HepG2 (cell line): ENCODE results near the gene SP110. TPM values are rescaled to one million over a fixed set of nuclear protein-coding genes. Genes with fewer than 3 reads are reported as not detected.

Source experiments
- ARNTL ChIP-seq: sonication (generic); formaldehyde crosslinking; IDR thresholded peaks from 2 replicates; pipeline ENCODE4 v1.4.0; 2020; ENCODE audit warnings: mild to moderate bottlenecking, missing genetic modification reagents
- BRD4 ChIP-seq: sonication (generic); formaldehyde crosslinking; IDR thresholded peaks from 2 replicates; pipeline ENCODE4 v1.4.0; 2020; ENCODE audit warnings: missing genetic modification reagents
- KDM5A ChIP-seq: fragments of 200-600 bp; sonication (generic); IDR thresholded peaks from 2 replicates; pipeline ENCODE4 v1.7.0; 2018; ENCODE audit warnings: antibody characterized with exemption, mild to moderate bottlenecking, low read length, borderline replicate concordance
- KLF6 ChIP-seq: IDR thresholded peaks from 2 replicates; pipeline ENCODE4 v1.8.0; 2016; ENCODE audit warnings: missing biosample characterization, missing genetic modification reagents
- KMT2A ChIP-seq: sonication (generic); formaldehyde crosslinking; IDR thresholded peaks from 2 replicates; pipeline ENCODE4 v1.4.0; 2020; ENCODE audit warnings: missing genetic modification reagents
- MAFG ChIP-seq: sonication (generic); formaldehyde crosslinking; IDR thresholded peaks from 2 replicates; pipeline ENCODE4 v1.5.1; 2020; ENCODE audit warnings: mild to moderate bottlenecking, missing genetic modification reagents
- MED13 ChIP-seq: sonication (generic); formaldehyde crosslinking; IDR thresholded peaks from 2 replicates; pipeline ENCODE4 v1.5.0; 2020; ENCODE audit warnings: missing genetic modification reagents
- MTF1 ChIP-seq: sonication (generic); formaldehyde crosslinking; IDR thresholded peaks from 2 replicates; pipeline ENCODE4 v1.5.0; 2020; ENCODE audit warnings: missing genetic modification reagents
- NR2C2 ChIP-seq: sonication (generic); formaldehyde crosslinking; IDR thresholded peaks from 2 replicates; pipeline ENCODE4 v1.4.0; 2020; ENCODE audit warnings: missing genetic modification reagents, mild to moderate bottlenecking, moderate library complexity, borderline replicate concordance
- POLR2AphosphoS5 ChIP-seq: IDR thresholded peaks from 2 replicates; pipeline ENCODE4 v1.6.1; 2012; ENCODE audit warnings: low read depth, low read length
- RFX1 ChIP-seq: fragments of 450-650 bp; IDR thresholded peaks from 2 replicates; pipeline ENCODE4 v1.6.1; 2017
- SCMH1 ChIP-seq: sonication (generic); formaldehyde crosslinking; IDR thresholded peaks from 2 replicates; pipeline ENCODE4 v1.9.0; 2021; ENCODE audit warnings: missing genetic modification reagents, mild to moderate bottlenecking, borderline replicate concordance
- SKI ChIP-seq: fragments of 450-650 bp; IDR thresholded peaks from one replicate; pipeline ENCODE4 v1.6.1; 2018; ENCODE audit warnings: mild to moderate bottlenecking; ENCODE audit not compliant: partially characterized antibody
- SMC3 ChIP-seq: IDR thresholded peaks from 2 replicates; pipeline ENCODE4 v1.6.1; 2011; ENCODE audit warnings: low read length, improper control_type of control experiment
- SNAPC2 ChIP-seq: sonication (generic); formaldehyde crosslinking; IDR thresholded peaks from 2 replicates; pipeline ENCODE4 v1.8.1; 2022; ENCODE audit warnings: mild to moderate bottlenecking, missing genetic modification reagents
- SRSF9 ChIP-seq: fragments of 200-400 bp; formaldehyde crosslinking; IDR thresholded peaks from 2 replicates; pipeline ENCODE4 v1.6.1; 2018; ENCODE audit warnings: borderline replicate concordance, mild to moderate bottlenecking, low read depth, low read length; ENCODE audit not compliant: insufficient read depth, poor library complexity, severe bottlenecking
- TAF15 ChIP-seq: fragments of 200-400 bp; formaldehyde crosslinking; IDR thresholded peaks from one replicate; pipeline ENCODE4 v1.6.1; 2018; ENCODE audit warnings: mild to moderate bottlenecking, low read depth, low read length; ENCODE audit not compliant: poor library complexity, severe bottlenecking
- TBP ChIP-seq: sonication (generic); formaldehyde crosslinking; IDR thresholded peaks from 2 replicates; pipeline ENCODE4 v1.5.0; 2020; ENCODE audit warnings: missing genetic modification reagents
- TFDP2 ChIP-seq: sonication (generic); formaldehyde crosslinking; IDR thresholded peaks from 2 replicates; pipeline ENCODE4 v1.4.0; 2020; ENCODE audit warnings: missing genetic modification reagents
- TOE1 ChIP-seq: sonication (generic); formaldehyde crosslinking; IDR thresholded peaks from 2 replicates; pipeline ENCODE4 v1.4.0; 2020; ENCODE audit warnings: mild to moderate bottlenecking, missing genetic modification reagents
- XRCC5 ChIP-seq: fragments of 200-400 bp; formaldehyde crosslinking; optimal IDR thresholded peaks from 2 replicates; pipeline ENCODE3; 2017; ENCODE audit warnings: mild to moderate bottlenecking, low read length
- ZBTB1 ChIP-seq: sonication (generic); formaldehyde crosslinking; IDR thresholded peaks from 2 replicates; pipeline ENCODE4 v1.4.0; 2020; ENCODE audit warnings: missing genetic modification reagents, borderline replicate concordance
- ZBTB38 ChIP-seq: sonication (generic); formaldehyde crosslinking; IDR thresholded peaks from 2 replicates; pipeline ENCODE4 v1.5.1; 2020; ENCODE audit warnings: mild to moderate bottlenecking, missing genetic modification reagents
- ZBTB44 ChIP-seq: sonication (generic); formaldehyde crosslinking; IDR thresholded peaks from 2 replicates; pipeline ENCODE4 v1.4.0; 2020; ENCODE audit warnings: missing genetic modification reagents
- ZFP1 ChIP-seq: IDR thresholded peaks from 2 replicates; pipeline ENCODE4 v1.6.1; 2016
- ZNF335 ChIP-seq: sonication (generic); formaldehyde crosslinking; IDR thresholded peaks from 2 replicates; pipeline ENCODE4 v1.4.0; 2020; ENCODE audit warnings: missing genetic modification reagents
- ZNF580 ChIP-seq: IDR thresholded peaks from 2 replicates; pipeline ENCODE4 v1.6.1; 2016; ENCODE audit warnings: low read depth, borderline replicate concordance
- ZNF781 ChIP-seq: sonication (generic); formaldehyde crosslinking; IDR thresholded peaks from 2 replicates; pipeline ENCODE4 v1.5.1; 2020; ENCODE audit warnings: borderline replicate concordance, mild to moderate bottlenecking, missing genetic modification reagents; ENCODE audit errors: not compliant biosample characterization
- ZSCAN12 ChIP-seq: sonication (generic); formaldehyde crosslinking; IDR thresholded peaks from 2 replicates; pipeline ENCODE4 v1.9.0; 2021; ENCODE audit warnings: mild to moderate bottlenecking, missing genetic modification reagents
- ZSCAN9 ChIP-seq: IDR thresholded peaks from 2 replicates; pipeline ENCODE4 v1.6.1; 2016; ENCODE audit warnings: borderline replicate concordance
- polyA plus RNA-seq, 8 experiments: library from polyadenylated mRNA; depleted of rRNA in 3 of 8; stranded (reverse) in 7 of 8; unstranded in 1 of 8; fragments of >200 nt; fragmentation: Illumina TruSeq in 4 of 8; extraction: Trizol in 4 of 8; gene quantifications; 2 replicates each; pipeline versions ENCODE4 v1.2.1 to v1.2.3, GENCODE V29; 2011 to 2016; ENCODE audit warnings: low read depth in 4 of 8, missing spikeins in 1 of 8, mixed read lengths in 1 of 8; ENCODE audit not compliant: insufficient read depth in 1 of 8
- total RNA-seq, 5 experiments: library from RNA; depleted of rRNA; stranded (reverse); fragments of >200 nt; fragmentation: Illumina TruSeq; extraction: Trizol; gene quantifications; 2 replicates each; pipeline ENCODE4 v1.2.3, GENCODE V29; 2016; ENCODE audit warnings: low read depth in 1 of 5

The SP110 gene
- total and polyA plus RNA-seq, 2 of the 13 experiments (the other 11 are each of a cell fraction or from before 2014, with no cell fraction given), result 7.9 to 10.4 TPM

- TF ChIP-seq KLF6 (CRISPR knock-in tag), result peak; percentile 27; the same call in 1 of the 2 replicates
- no peak for TF ChIP-seq SNAPC2
- no peak for TF ChIP-seq ZBTB44 (CRISPR knock-in tag)
- TF ChIP-seq ZSCAN9 (CRISPR knock-in tag), result peak; percentile 22; the same call in 1 of the 2 replicates
- TF ChIP-seq ZSCAN12 (CRISPR knock-in tag), result no peak
- TF ChIP-seq TBP (CRISPR knock-in tag), result no peak
- TF ChIP-seq RFX1, result no peak
- TF ChIP-seq ZBTB38 (CRISPR knock-in tag), result no peak
- TF ChIP-seq SRSF9, result no peak
- TF ChIP-seq TOE1 (CRISPR knock-in tag), result no peak
- no peak for TF ChIP-seq ZFP1 (CRISPR knock-in tag)
- peak; percentile 74; the same call in 1 of the 2 replicates for TF ChIP-seq POLR2AphosphoS5
- no peak for TF ChIP-seq MED13 (CRISPR knock-in tag)
- no peak for TF ChIP-seq SCMH1 (CRISPR knock-in tag)
- no peak for TF ChIP-seq ARNTL (CRISPR knock-in tag)
- peak; percentile 86 for TF ChIP-seq KMT2A (CRISPR knock-in tag)
- no peak for TF ChIP-seq ZBTB1 (CRISPR knock-in tag)
- no peak for TF ChIP-seq TAF15
- TF ChIP-seq BRD4 (CRISPR knock-in tag), result 0 out of 2 replicates have a peak, but pooled peaks have one; percentile 57
- TF ChIP-seq TFDP2, result no peak
- no peak; the same call in 1 of the 2 replicates for TF ChIP-seq ZNF580 (CRISPR knock-in tag)
- TF ChIP-seq XRCC5, result peak; percentile 71
- no peak for TF ChIP-seq ZNF335 (CRISPR knock-in tag)
- TF ChIP-seq KDM5A, result no peak
- TF ChIP-seq MTF1 (CRISPR knock-in tag), result no peak
- TF ChIP-seq MAFG (CRISPR knock-in tag), result no peak
- no peak for TF ChIP-seq SKI
- peak; percentile 43; the same call in 1 of the 2 replicates for TF ChIP-seq NR2C2 (CRISPR knock-in tag)
- no peak for TF ChIP-seq SMC3
- TF ChIP-seq ZNF781 (CRISPR knock-in tag), result peak; percentile 14
Measured at GRCh38 chr2:230219419-230220331, at the start of gene SP110 (continued).
